ENCODE data around the gene DNASE1L3. TPM values are rescaled to one million over a fixed set of nuclear protein-coding genes. Genes with fewer than 3 reads are reported as not detected.
A peak's percentile ranks its signal among the peaks of the same experiment; 100 is the strongest.

DNASE1L3 gene
- total and polyA plus RNA-seq, 2 experiments from 2014 or later, result 0.97 to 0.99 TPM

DNA sequence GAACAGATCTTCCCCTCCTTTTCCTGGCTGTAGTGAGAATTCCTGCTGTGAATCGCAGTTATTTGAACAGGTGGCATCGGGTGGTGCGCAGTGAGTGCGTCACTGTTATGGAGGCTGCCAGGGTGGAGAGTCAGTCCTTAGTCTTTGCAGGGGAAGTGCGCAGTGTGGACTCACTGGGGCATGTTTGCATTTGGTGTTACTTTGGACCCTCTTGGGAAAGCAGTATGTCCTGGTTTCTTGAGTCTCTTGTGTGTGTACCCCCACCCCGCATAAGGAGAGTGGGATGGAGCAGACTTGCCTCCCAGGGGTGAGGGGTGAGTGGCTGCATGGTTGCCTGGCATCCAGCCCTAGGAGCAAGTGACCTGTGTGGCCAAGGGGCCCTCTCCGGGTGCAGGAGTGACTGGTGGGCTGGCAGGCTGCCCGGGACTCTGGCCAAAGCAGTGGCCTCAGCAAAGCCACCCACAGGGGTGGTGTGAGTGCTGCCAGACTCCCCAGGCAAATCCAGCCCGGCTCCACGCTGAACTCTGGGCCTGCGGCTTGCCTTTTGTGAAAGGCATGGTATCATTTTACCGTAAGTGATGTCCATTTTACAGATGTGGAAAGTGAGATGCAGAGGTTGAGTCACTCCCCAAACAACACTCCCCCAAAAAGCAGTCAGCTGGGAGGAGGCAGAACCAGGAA is 46.4 kb downstream of the DNASE1L3 start:
- 85% methylated on average over 12 of the region's 12 CpGs for WGBS (ENCODE audit: low lambda C conversion rate, missing lambda C conversion rate)
- no peaks in the 10 kb centered on the region for H3K9me2 ChIP-seq (replicated peaks; ENCODE audit: insufficient read depth)
- peaks cover 15% of the 10 kb centered on the region for H3K4me1 ChIP-seq (ENCODE audit: insufficient read depth)
- TF ChIP-seq EZH2 (IDR thresholded peaks at IDR 0.05; ENCODE audit: borderline replicate concordance) (no peak), EZH2phosphoT487 (IDR thresholded peaks at IDR 0.05; ENCODE audit: low read depth, severe bottlenecking, unreplicated experiment) (no peak)
- TF ChIP-seq, protein P1, sequence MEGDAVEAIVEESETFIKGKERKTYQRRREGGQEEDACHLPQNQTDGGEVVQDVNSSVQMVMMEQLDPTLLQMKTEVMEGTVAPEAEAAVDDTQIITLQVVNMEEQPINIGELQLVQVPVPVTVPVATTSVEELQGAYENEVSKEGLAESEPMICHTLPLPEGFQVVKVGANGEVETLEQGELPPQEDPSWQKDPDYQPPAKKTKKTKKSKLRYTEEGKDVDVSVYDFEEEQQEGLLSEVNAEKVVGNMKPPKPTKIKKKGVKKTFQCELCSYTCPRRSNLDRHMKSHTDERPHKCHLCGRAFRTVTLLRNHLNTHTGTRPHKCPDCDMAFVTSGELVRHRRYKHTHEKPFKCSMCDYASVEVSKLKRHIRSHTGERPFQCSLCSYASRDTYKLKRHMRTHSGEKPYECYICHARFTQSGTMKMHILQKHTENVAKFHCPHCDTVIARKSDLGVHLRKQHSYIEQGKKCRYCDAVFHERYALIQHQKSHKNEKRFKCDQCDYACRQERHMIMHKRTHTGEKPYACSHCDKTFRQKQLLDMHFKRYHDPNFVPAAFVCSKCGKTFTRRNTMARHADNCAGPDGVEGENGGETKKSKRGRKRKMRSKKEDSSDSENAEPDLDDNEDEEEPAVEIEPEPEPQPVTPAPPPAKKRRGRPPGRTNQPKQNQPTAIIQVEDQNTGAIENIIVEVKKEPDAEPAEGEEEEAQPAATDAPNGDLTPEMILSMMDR (IDR thresholded peaks at IDR 0.05; ENCODE audit: poor library complexity), result no peak
- H3K27ac ChIP-seq, result peak overlapping the region; percentile 33
- no peak overlapping the region for H3K4me2 ChIP-seq
- H2AFZ ChIP-seq, result no peak overlapping the region
- H3K79me2 ChIP-seq, result no peaks in the 10 kb centered on the region
- DNase-seq (ENCODE audit: low spot score), result no peak
- H4K20me1 ChIP-seq (ENCODE audit: insufficient read depth, poor library complexity, severe bottlenecking), result no peaks in the 10 kb centered on the region
- H3K36me3 ChIP-seq (replicated peaks; ENCODE audit: insufficient read depth, low read depth), result peaks cover 8% of the 10 kb centered on the region
- no peak overlapping the region for H3K4me3 ChIP-seq
- H3K9me3 ChIP-seq (ENCODE audit: low read depth), result no peaks in the 10 kb centered on the region
- H3K27me3 ChIP-seq, result no peaks in the 10 kb centered on the region

- H3K4me2 ChIP-seq, result no peak overlapping the region
- no peaks in the 10 kb centered on the region for H4K20me1 ChIP-seq (ENCODE audit: insufficient read depth, poor library complexity, severe bottlenecking)
- H3K79me2 ChIP-seq, result no peaks in the 10 kb centered on the region
- no peaks in the 10 kb centered on the region for H3K9me3 ChIP-seq (ENCODE audit: low read depth)
- H2AFZ ChIP-seq, result no peak overlapping the region
- H3K4me3 ChIP-seq, result no peak overlapping the region
- DNase-seq (ENCODE audit: low spot score), result no peak
- H3K4me1 ChIP-seq (ENCODE audit: insufficient read depth), result peaks cover 17% of the 10 kb centered on the region
- H3K36me3 ChIP-seq (replicated peaks; ENCODE audit: insufficient read depth, low read depth), result peaks cover 8% of the 10 kb centered on the region
- TF ChIP-seq, protein P1 (IDR thresholded peaks at IDR 0.05; ENCODE audit: poor library complexity), result no peak
- TF ChIP-seq EZH2 (IDR thresholded peaks at IDR 0.05; ENCODE audit: borderline replicate concordance), result no peak
- no peak for TF ChIP-seq EZH2phosphoT487 (IDR thresholded peaks at IDR 0.05; ENCODE audit: low read depth, severe bottlenecking, unreplicated experiment)
- no peaks in the 10 kb centered on the region for H3K9me2 ChIP-seq (replicated peaks; ENCODE audit: insufficient read depth)
- no peaks in the 10 kb centered on the region for H3K27me3 ChIP-seq
- H3K27ac ChIP-seq, result no peak overlapping the region
- 90% methylated on average over 14 of the region's 14 CpGs for WGBS (ENCODE audit: low lambda C conversion rate, missing lambda C conversion rate)
Measured at GRCh38 chr3:58163234-58163633, 47.5 kb downstream of the DNASE1L3 start.

GRCh38 chr3:58161435-58162398 is 49.1 kb downstream of the DNASE1L3 start:
- no peak overlapping the region for H3K27ac ChIP-seq
- no peak overlapping the region for H3K4me3 ChIP-seq
- H2AFZ ChIP-seq, result no peak overlapping the region
- DNase-seq (ENCODE audit: low spot score), result peak; percentile 50
- no peaks in the 10 kb centered on the region for H4K20me1 ChIP-seq (ENCODE audit: insufficient read depth, poor library complexity, severe bottlenecking)
- no peaks in the 10 kb centered on the region for H3K9me2 ChIP-seq (replicated peaks; ENCODE audit: insufficient read depth)
- no peaks in the 10 kb centered on the region for H3K9me3 ChIP-seq (ENCODE audit: low read depth)
- H3K4me1 ChIP-seq (ENCODE audit: insufficient read depth), result peaks cover 30% of the 10 kb centered on the region
- no peaks in the 10 kb centered on the region for H3K27me3 ChIP-seq
- peaks cover 8% of the 10 kb centered on the region for H3K36me3 ChIP-seq (replicated peaks; ENCODE audit: insufficient read depth, low read depth)
- H3K79me2 ChIP-seq, result no peaks in the 10 kb centered on the region
- no peak overlapping the region for H3K4me2 ChIP-seq
- 88% methylated on average over 11 of the region's 11 CpGs for WGBS (ENCODE audit: low lambda C conversion rate, missing lambda C conversion rate)
- TF ChIP-seq EZH2phosphoT487 (IDR thresholded peaks at IDR 0.05; ENCODE audit: low read depth, severe bottlenecking, unreplicated experiment), result no peak
- TF ChIP-seq, protein P1 (IDR thresholded peaks at IDR 0.05; ENCODE audit: poor library complexity), result no peak
- no peak for TF ChIP-seq EZH2 (IDR thresholded peaks at IDR 0.05; ENCODE audit: borderline replicate concordance)
